GM23338 (cell line): ENCODE data around the gene GRIK1. TPM values are rescaled to one million over a fixed set of nuclear protein-coding genes. Genes with fewer than 3 reads are reported as not detected.

Experiments
- ATAC-seq: fragments of 200-7000 bp; cut with Tn5 transposase; 3 replicates; pipeline ENCODE4 v1.9.1; 2020
- DNase-seq: peaks from one replicate; pipeline ENCODE4 v3.0.0-alpha.2; 2015; ENCODE audit warnings: low spot score
- H2AFZ ChIP-seq: fragments of 200-600 bp; sonication (generic); 2 replicates; pipeline ENCODE4 v1.8.0; 2016; ENCODE audit warnings: antibody characterized with exemption, mild to moderate bottlenecking, moderate library complexity
- H3F3A ChIP-seq: fragments of 200-600 bp; sonication (generic); replicated peaks from 2 replicates; pipeline ENCODE4 v1.8.0; 2017; ENCODE audit warnings: antibody characterized with exemption, mixed run types, low read depth
- H3K27ac ChIP-seq: fragments of 200-600 bp; sonication (generic); 2 replicates; pipeline ENCODE4 v1.6.1; 2016; ENCODE audit warnings: low read depth
- H3K27me3 ChIP-seq: fragments of 200-600 bp; sonication (generic); 2 replicates; pipeline ENCODE4 v1.8.0; 2016; ENCODE audit warnings: mild to moderate bottlenecking, mixed run types, moderate library complexity; ENCODE audit not compliant: insufficient read depth
- H3K36me3 ChIP-seq: fragments of 200-600 bp; sonication (generic); 2 replicates; pipeline ENCODE4 v1.8.0; 2016; ENCODE audit warnings: mild to moderate bottlenecking; ENCODE audit not compliant: insufficient read depth
- H3K4me1 ChIP-seq: fragments of 200-600 bp; sonication (generic); 2 replicates; pipeline ENCODE4 v1.8.0; 2016; ENCODE audit warnings: mild to moderate bottlenecking, moderate library complexity; ENCODE audit not compliant: insufficient read depth
- H3K4me2 ChIP-seq: fragments of 200-600 bp; sonication (generic); 2 replicates; pipeline ENCODE4 v1.7.1; 2017; ENCODE audit warnings: mixed run types
- H3K4me3 ChIP-seq: fragments of 200-600 bp; sonication (generic); 2 replicates; pipeline ENCODE4 v1.6.1; 2016; ENCODE audit warnings: mixed run types
- H3K79me2 ChIP-seq: fragments of 200-600 bp; sonication (generic); replicated peaks from 2 replicates; pipeline ENCODE4 v1.8.0; 2017; ENCODE audit warnings: mild to moderate bottlenecking; ENCODE audit not compliant: insufficient read depth
- H3K9me2 ChIP-seq: fragments of 200-600 bp; sonication (generic); 2 replicates; pipeline ENCODE4 v1.8.0; 2017; ENCODE audit not compliant: insufficient read depth
- H4K20me1 ChIP-seq: fragments of 200-600 bp; sonication (generic); replicated peaks from 2 replicates; pipeline ENCODE4 v1.8.0; 2017; ENCODE audit warnings: mild to moderate bottlenecking; ENCODE audit not compliant: insufficient read depth
- H3K27ac Mint-ChIP-seq: 2 replicates; pipeline ENCODE4 v1.8.0; 2020; ENCODE audit warnings: inconsistent platforms, mild to moderate bottlenecking, moderate library complexity, mixed read lengths
- H3K27me3 Mint-ChIP-seq: 3 replicates; pipeline ENCODE4 v1.8.0; 2022; ENCODE audit warnings: low read depth, mild to moderate bottlenecking, moderate library complexity, mixed read lengths, inconsistent platforms; ENCODE audit not compliant: insufficient read depth, poor library complexity
- H3K36me3 Mint-ChIP-seq: 3 replicates; pipeline ENCODE4 v1.8.0; 2021; ENCODE audit warnings: low read depth, mild to moderate bottlenecking, inconsistent platforms, moderate library complexity, mixed read lengths
- H3K4me1 Mint-ChIP-seq: 3 replicates; pipeline ENCODE4 v1.8.0; 2020; ENCODE audit warnings: mild to moderate bottlenecking, inconsistent platforms, mixed read lengths
- H3K4me3 Mint-ChIP-seq: 3 replicates; pipeline ENCODE4 v1.8.0; 2021; ENCODE audit warnings: moderate library complexity, mild to moderate bottlenecking, inconsistent platforms, mixed read lengths
- H3K9me3 Mint-ChIP-seq: 3 replicates; pipeline ENCODE4 v1.8.0; 2020; ENCODE audit warnings: moderate library complexity, mild to moderate bottlenecking, inconsistent platforms, mixed read lengths
- CREB1 ChIP-seq: fragments of 250-450 bp; sonication (Bioruptor Pico); IDR thresholded peaks from 2 replicates; pipeline ENCODE4 v1.5.0; 2020; ENCODE audit warnings: low read depth, mild to moderate bottlenecking, moderate library complexity
- CTCF ChIP-seq, 2 experiments: fragments of 200-600 bp in 1 of 2; sonication (generic) in 1 of 2; conservative IDR thresholded peaks; 2 replicates each; pipeline versions ENCODE4 v1.5.1 to v1.6.1; 2016 to 2017; ENCODE audit warnings: antibody characterized with exemption in 2 of 2, low read depth in 2 of 2, mild to moderate bottlenecking in 2 of 2, moderate library complexity in 1 of 2
- ETS1 ChIP-seq: IDR thresholded peaks from 2 replicates; pipeline ENCODE4 v1.6.1; 2016; ENCODE audit warnings: antibody characterized with exemption
- EZH2 ChIP-seq: fragments of 200-600 bp; sonication (generic); IDR thresholded peaks from one replicate; pipeline ENCODE4 v1.8.0; 2017; ENCODE audit warnings: antibody characterized with exemption, mild to moderate bottlenecking, low read depth; ENCODE audit not compliant: unreplicated experiment
- EZH2phosphoT487 ChIP-seq: fragments of 200-600 bp; sonication (generic); IDR thresholded peaks from one replicate; pipeline ENCODE4 v1.8.1; 2018; ENCODE audit warnings: antibody characterized with exemption; ENCODE audit not compliant: unreplicated experiment
- JUNB ChIP-seq: IDR thresholded peaks from one replicate; pipeline ENCODE4 v1.6.1; 2016; ENCODE audit warnings: antibody characterized with exemption; ENCODE audit not compliant: unreplicated experiment
- NANOG ChIP-seq: IDR thresholded peaks from 2 replicates; pipeline ENCODE4 v1.6.1; 2016; ENCODE audit warnings: antibody characterized with exemption, borderline replicate concordance
- POLR2AphosphoS5 ChIP-seq: IDR thresholded peaks from 2 replicates; pipeline ENCODE4 v1.6.1; 2016; ENCODE audit warnings: antibody characterized with exemption, low read depth
- REST ChIP-seq: IDR thresholded peaks from one replicate; pipeline ENCODE4 v1.6.1; 2018; ENCODE audit warnings: antibody characterized with exemption; ENCODE audit not compliant: unreplicated experiment
- STAT1 ChIP-seq: IDR thresholded peaks from one replicate; pipeline ENCODE4 v1.6.1; 2016; ENCODE audit warnings: antibody characterized with exemption; ENCODE audit not compliant: unreplicated experiment
- ZNF114 ChIP-seq: fragments of 250-450 bp; sonication (Bioruptor Pico); IDR thresholded peaks from 2 replicates; pipeline ENCODE4 v1.5.0; 2020; ENCODE audit warnings: mild to moderate bottlenecking, moderate library complexity
- ZNF331 ChIP-seq: fragments of 250-450 bp; sonication (Bioruptor Pico); IDR thresholded peaks from 2 replicates; pipeline ENCODE4 v1.5.0; 2020; ENCODE audit warnings: low read depth, mild to moderate bottlenecking, moderate library complexity
- ZNF462 ChIP-seq: fragments of 250-450 bp; sonication (Bioruptor Pico); IDR thresholded peaks from 2 replicates; pipeline ENCODE4 v1.5.0; 2020; ENCODE audit warnings: mild to moderate bottlenecking, moderate library complexity
- polyA plus RNA-seq: library from polyadenylated mRNA; unstranded; fragments of >200 nt; fragmentation: Nextera tagmentation; extraction: Ambion mirVana; gene quantifications from 2 replicates; pipeline ENCODE4 v1.2.1, GENCODE V29; 2016
- total RNA-seq: library from RNA; depleted of rRNA; stranded (reverse); fragments of >200 nt; shearing (Covaris generic); gene quantifications from 2 replicates; pipeline ENCODE4 v1.2.3, GENCODE V29; 2014

The GRIK1 gene
- total and polyA plus RNA-seq, 2 experiments from 2014 or later = 0.18 to 0.42 TPM

GRCh38 chr21:29626801-29627470 lies 312.9 kb downstream of the GRIK1 start:
- no peaks in the 10 kb centered on the region for H3K36me3 ChIP-seq
- DNase-seq (no peak), ATAC-seq (no peak)
- H3K27me3 Mint-ChIP-seq = no peaks in the 10 kb centered on the region
- H3K4me3 Mint-ChIP-seq = no peak overlapping the region
- H3K79me2 ChIP-seq = no peaks in the 10 kb centered on the region
- H3K4me3 ChIP-seq = no peak overlapping the region
- H3K4me2 ChIP-seq = no peak overlapping the region
- TF ChIP-seq JUNB = no peak
- TF ChIP-seq ZNF114 (CRISPR knock-in tag) = no peak
- TF ChIP-seq ZNF331 (CRISPR knock-in tag) = no peak
- no peak for TF ChIP-seq EZH2
- TF ChIP-seq CREB1 (CRISPR knock-in tag) = no peak
- no peak for TF ChIP-seq ZNF462 (CRISPR knock-in tag)
- no peak for TF ChIP-seq ETS1
- TF ChIP-seq CTCF (conservative IDR thresholded peaks at IDR 0.05; ENCODE audit: low read depth in 2 of 2) = no peak
- TF ChIP-seq POLR2AphosphoS5 = no peak
- no peak for TF ChIP-seq REST
- no peak for TF ChIP-seq STAT1
- TF ChIP-seq EZH2phosphoT487 = no peak
- no peak for TF ChIP-seq NANOG
- no peaks in the 10 kb centered on the region for H3K9me3 Mint-ChIP-seq
- H3K9me2 ChIP-seq = peaks cover 13% of the 10 kb centered on the region; the same call in 1 of the 2 replicates
- no peaks in the 10 kb centered on the region for H3F3A ChIP-seq
- H2AFZ ChIP-seq = no peak overlapping the region
- H3K4me1 Mint-ChIP-seq = no peaks in the 10 kb centered on the region
- H4K20me1 ChIP-seq = no peaks in the 10 kb centered on the region
- H3K27ac ChIP-seq = no peak overlapping the region
- no peaks in the 10 kb centered on the region for H3K4me1 ChIP-seq
- H3K36me3 Mint-ChIP-seq = no peaks in the 10 kb centered on the region
- H3K27ac Mint-ChIP-seq = no peak overlapping the region
- H3K27me3 ChIP-seq = no peaks in the 10 kb centered on the region
